GM23338 (cell line): ENCODE measurements around the gene ZDHHC3. TPM values are rescaled to one million over a fixed set of nuclear protein-coding genes. Genes with fewer than 3 reads are reported as not detected.

Experiments
- ATAC-seq: fragments of 200-7000 bp; cut with Tn5 transposase; 3 replicates; pipeline ENCODE4 v1.9.1; 2020
- DNase-seq: peaks from one replicate; pipeline ENCODE4 v3.0.0-alpha.2; 2015; ENCODE audit warnings: low spot score
- H2AFZ ChIP-seq: fragments of 200-600 bp; sonication (generic); 2 replicates; pipeline ENCODE4 v1.8.0; 2016; ENCODE audit warnings: antibody characterized with exemption, mild to moderate bottlenecking, moderate library complexity
- H3F3A ChIP-seq: fragments of 200-600 bp; sonication (generic); replicated peaks from 2 replicates; pipeline ENCODE4 v1.8.0; 2017; ENCODE audit warnings: antibody characterized with exemption, mixed run types, low read depth
- H3K27ac ChIP-seq: fragments of 200-600 bp; sonication (generic); 2 replicates; pipeline ENCODE4 v1.6.1; 2016; ENCODE audit warnings: low read depth
- H3K27me3 ChIP-seq: fragments of 200-600 bp; sonication (generic); 2 replicates; pipeline ENCODE4 v1.8.0; 2016; ENCODE audit warnings: mild to moderate bottlenecking, mixed run types, moderate library complexity; ENCODE audit not compliant: insufficient read depth
- H3K36me3 ChIP-seq: fragments of 200-600 bp; sonication (generic); 2 replicates; pipeline ENCODE4 v1.8.0; 2016; ENCODE audit warnings: mild to moderate bottlenecking; ENCODE audit not compliant: insufficient read depth
- H3K4me1 ChIP-seq: fragments of 200-600 bp; sonication (generic); 2 replicates; pipeline ENCODE4 v1.8.0; 2016; ENCODE audit warnings: mild to moderate bottlenecking, moderate library complexity; ENCODE audit not compliant: insufficient read depth
- H3K4me2 ChIP-seq: fragments of 200-600 bp; sonication (generic); 2 replicates; pipeline ENCODE4 v1.7.1; 2017; ENCODE audit warnings: mixed run types
- H3K4me3 ChIP-seq: fragments of 200-600 bp; sonication (generic); 2 replicates; pipeline ENCODE4 v1.6.1; 2016; ENCODE audit warnings: mixed run types
- H3K79me2 ChIP-seq: fragments of 200-600 bp; sonication (generic); replicated peaks from 2 replicates; pipeline ENCODE4 v1.8.0; 2017; ENCODE audit warnings: mild to moderate bottlenecking; ENCODE audit not compliant: insufficient read depth
- H3K9me2 ChIP-seq: fragments of 200-600 bp; sonication (generic); 2 replicates; pipeline ENCODE4 v1.8.0; 2017; ENCODE audit not compliant: insufficient read depth
- H4K20me1 ChIP-seq: fragments of 200-600 bp; sonication (generic); replicated peaks from 2 replicates; pipeline ENCODE4 v1.8.0; 2017; ENCODE audit warnings: mild to moderate bottlenecking; ENCODE audit not compliant: insufficient read depth
- H3K27ac Mint-ChIP-seq: 2 replicates; pipeline ENCODE4 v1.8.0; 2020; ENCODE audit warnings: inconsistent platforms, mild to moderate bottlenecking, moderate library complexity, mixed read lengths
- H3K27me3 Mint-ChIP-seq: 3 replicates; pipeline ENCODE4 v1.8.0; 2022; ENCODE audit warnings: low read depth, mild to moderate bottlenecking, moderate library complexity, mixed read lengths, inconsistent platforms; ENCODE audit not compliant: insufficient read depth, poor library complexity
- H3K36me3 Mint-ChIP-seq: 3 replicates; pipeline ENCODE4 v1.8.0; 2021; ENCODE audit warnings: low read depth, mild to moderate bottlenecking, inconsistent platforms, moderate library complexity, mixed read lengths
- H3K4me1 Mint-ChIP-seq: 3 replicates; pipeline ENCODE4 v1.8.0; 2020; ENCODE audit warnings: mild to moderate bottlenecking, inconsistent platforms, mixed read lengths
- H3K4me3 Mint-ChIP-seq: 3 replicates; pipeline ENCODE4 v1.8.0; 2021; ENCODE audit warnings: moderate library complexity, mild to moderate bottlenecking, inconsistent platforms, mixed read lengths
- H3K9me3 Mint-ChIP-seq: 3 replicates; pipeline ENCODE4 v1.8.0; 2020; ENCODE audit warnings: moderate library complexity, mild to moderate bottlenecking, inconsistent platforms, mixed read lengths
- CREB1 ChIP-seq: fragments of 250-450 bp; sonication (Bioruptor Pico); IDR thresholded peaks from 2 replicates; pipeline ENCODE4 v1.5.0; 2020; ENCODE audit warnings: low read depth, mild to moderate bottlenecking, moderate library complexity
- EZH2 ChIP-seq: fragments of 200-600 bp; sonication (generic); IDR thresholded peaks from one replicate; pipeline ENCODE4 v1.8.0; 2017; ENCODE audit warnings: antibody characterized with exemption, mild to moderate bottlenecking, low read depth; ENCODE audit not compliant: unreplicated experiment
- EZH2phosphoT487 ChIP-seq: fragments of 200-600 bp; sonication (generic); IDR thresholded peaks from one replicate; pipeline ENCODE4 v1.8.1; 2018; ENCODE audit warnings: antibody characterized with exemption; ENCODE audit not compliant: unreplicated experiment
- JUNB ChIP-seq: IDR thresholded peaks from one replicate; pipeline ENCODE4 v1.6.1; 2016; ENCODE audit warnings: antibody characterized with exemption; ENCODE audit not compliant: unreplicated experiment
- NANOG ChIP-seq: IDR thresholded peaks from 2 replicates; pipeline ENCODE4 v1.6.1; 2016; ENCODE audit warnings: antibody characterized with exemption, borderline replicate concordance
- POLR2AphosphoS5 ChIP-seq: IDR thresholded peaks from 2 replicates; pipeline ENCODE4 v1.6.1; 2016; ENCODE audit warnings: antibody characterized with exemption, low read depth
- REST ChIP-seq: IDR thresholded peaks from one replicate; pipeline ENCODE4 v1.6.1; 2018; ENCODE audit warnings: antibody characterized with exemption; ENCODE audit not compliant: unreplicated experiment
- STAT1 ChIP-seq: IDR thresholded peaks from one replicate; pipeline ENCODE4 v1.6.1; 2016; ENCODE audit warnings: antibody characterized with exemption; ENCODE audit not compliant: unreplicated experiment
- ZNF114 ChIP-seq: fragments of 250-450 bp; sonication (Bioruptor Pico); IDR thresholded peaks from 2 replicates; pipeline ENCODE4 v1.5.0; 2020; ENCODE audit warnings: mild to moderate bottlenecking, moderate library complexity
- ZNF331 ChIP-seq: fragments of 250-450 bp; sonication (Bioruptor Pico); IDR thresholded peaks from 2 replicates; pipeline ENCODE4 v1.5.0; 2020; ENCODE audit warnings: low read depth, mild to moderate bottlenecking, moderate library complexity
- ZNF462 ChIP-seq: fragments of 250-450 bp; sonication (Bioruptor Pico); IDR thresholded peaks from 2 replicates; pipeline ENCODE4 v1.5.0; 2020; ENCODE audit warnings: mild to moderate bottlenecking, moderate library complexity
- polyA plus RNA-seq: library from polyadenylated mRNA; unstranded; fragments of >200 nt; fragmentation: Nextera tagmentation; extraction: Ambion mirVana; gene quantifications from 2 replicates; pipeline ENCODE4 v1.2.1, GENCODE V29; 2016
- total RNA-seq: library from RNA; depleted of rRNA; stranded (reverse); fragments of >200 nt; shearing (Covaris generic); gene quantifications from 2 replicates; pipeline ENCODE4 v1.2.3, GENCODE V29; 2014
- TF ChIP-seq, protein P1 (sequence below), 2 experiments: fragments of 200-600 bp in 1 of 2; sonication (generic) in 1 of 2; conservative IDR thresholded peaks; 2 replicates each; pipeline versions ENCODE4 v1.5.1 to v1.6.1; 2016 to 2017; ENCODE audit warnings: antibody characterized with exemption in 2 of 2, low read depth in 2 of 2, mild to moderate bottlenecking in 2 of 2, moderate library complexity in 1 of 2
- TF ChIP-seq, protein P2 (sequence below): IDR thresholded peaks from 2 replicates; pipeline ENCODE4 v1.6.1; 2016; ENCODE audit warnings: antibody characterized with exemption

ZDHHC3 gene
- total and polyA plus RNA-seq, 2 experiments from 2014 or later: 28.9 to 84.2 TPM

DNA sequence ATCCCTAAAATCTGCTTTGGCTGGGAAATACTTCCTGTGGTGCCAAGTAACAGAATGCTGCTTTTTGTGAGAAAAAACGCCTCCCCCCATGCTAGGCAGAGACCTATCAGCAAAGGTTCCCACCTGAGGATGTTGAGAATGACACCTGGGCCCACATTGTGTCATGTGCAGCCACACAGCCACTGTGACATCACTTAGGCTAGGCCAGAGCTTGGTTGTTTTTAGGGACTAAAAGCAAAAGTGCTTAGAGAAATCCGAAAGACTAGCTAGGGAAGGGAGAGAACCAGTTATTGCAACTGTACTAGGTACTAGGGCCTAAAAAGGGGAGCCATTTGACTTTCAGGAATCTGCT lies 6.2 kb downstream of the ZDHHC3 start:
- H3K27ac ChIP-seq: no peak overlapping the region
- Mint-ChIP-seq H3K36me3 (no peaks in the 10 kb centered on the region), H3K27ac (no peak overlapping the region), H3K27me3 (no peaks in the 10 kb centered on the region), H3K4me1 (peaks cover 8% of the 10 kb centered on the region), H3K4me3 (no peak overlapping the region), H3K9me3 (no peaks in the 10 kb centered on the region)
- no peak for ATAC-seq
- no peaks in the 10 kb centered on the region for H3K36me3 ChIP-seq
- no peak for TF ChIP-seq ZNF462 (CRISPR knock-in tag)
- TF ChIP-seq, protein P1, sequence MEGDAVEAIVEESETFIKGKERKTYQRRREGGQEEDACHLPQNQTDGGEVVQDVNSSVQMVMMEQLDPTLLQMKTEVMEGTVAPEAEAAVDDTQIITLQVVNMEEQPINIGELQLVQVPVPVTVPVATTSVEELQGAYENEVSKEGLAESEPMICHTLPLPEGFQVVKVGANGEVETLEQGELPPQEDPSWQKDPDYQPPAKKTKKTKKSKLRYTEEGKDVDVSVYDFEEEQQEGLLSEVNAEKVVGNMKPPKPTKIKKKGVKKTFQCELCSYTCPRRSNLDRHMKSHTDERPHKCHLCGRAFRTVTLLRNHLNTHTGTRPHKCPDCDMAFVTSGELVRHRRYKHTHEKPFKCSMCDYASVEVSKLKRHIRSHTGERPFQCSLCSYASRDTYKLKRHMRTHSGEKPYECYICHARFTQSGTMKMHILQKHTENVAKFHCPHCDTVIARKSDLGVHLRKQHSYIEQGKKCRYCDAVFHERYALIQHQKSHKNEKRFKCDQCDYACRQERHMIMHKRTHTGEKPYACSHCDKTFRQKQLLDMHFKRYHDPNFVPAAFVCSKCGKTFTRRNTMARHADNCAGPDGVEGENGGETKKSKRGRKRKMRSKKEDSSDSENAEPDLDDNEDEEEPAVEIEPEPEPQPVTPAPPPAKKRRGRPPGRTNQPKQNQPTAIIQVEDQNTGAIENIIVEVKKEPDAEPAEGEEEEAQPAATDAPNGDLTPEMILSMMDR (conservative IDR thresholded peaks at IDR 0.05; ENCODE audit: low read depth in 2 of 2): no peak
- TF ChIP-seq ZNF331 (CRISPR knock-in tag): no peak
- no peak for TF ChIP-seq EZH2
- TF ChIP-seq JUNB: no peak
- no peak for TF ChIP-seq ZNF114 (CRISPR knock-in tag)
- no peak for TF ChIP-seq REST
- TF ChIP-seq EZH2phosphoT487: no peak
- TF ChIP-seq NANOG: no peak
- no peak for TF ChIP-seq STAT1
- no peak for TF ChIP-seq CREB1 (CRISPR knock-in tag)
- no peak for TF ChIP-seq POLR2AphosphoS5
- TF ChIP-seq, protein P2, sequence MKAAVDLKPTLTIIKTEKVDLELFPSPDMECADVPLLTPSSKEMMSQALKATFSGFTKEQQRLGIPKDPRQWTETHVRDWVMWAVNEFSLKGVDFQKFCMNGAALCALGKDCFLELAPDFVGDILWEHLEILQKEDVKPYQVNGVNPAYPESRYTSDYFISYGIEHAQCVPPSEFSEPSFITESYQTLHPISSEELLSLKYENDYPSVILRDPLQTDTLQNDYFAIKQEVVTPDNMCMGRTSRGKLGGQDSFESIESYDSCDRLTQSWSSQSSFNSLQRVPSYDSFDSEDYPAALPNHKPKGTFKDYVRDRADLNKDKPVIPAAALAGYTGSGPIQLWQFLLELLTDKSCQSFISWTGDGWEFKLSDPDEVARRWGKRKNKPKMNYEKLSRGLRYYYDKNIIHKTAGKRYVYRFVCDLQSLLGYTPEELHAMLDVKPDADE: no peak
- peaks cover 49% of the 10 kb centered on the region for H4K20me1 ChIP-seq
- no peak for DNase-seq
- peaks cover 97% of the 10 kb centered on the region for H3K79me2 ChIP-seq
- no peaks in the 10 kb centered on the region for H3K9me2 ChIP-seq
- H3K4me3 ChIP-seq: no peak overlapping the region
- H3K4me2 ChIP-seq: no peak overlapping the region
- H3K27me3 ChIP-seq: no peaks in the 10 kb centered on the region
- H3F3A ChIP-seq: no peaks in the 10 kb centered on the region
- no peak overlapping the region for H2AFZ ChIP-seq
- H3K4me1 ChIP-seq: no peaks in the 10 kb centered on the region; the same call in 1 of the 2 replicates
